Lung (tissue), 12 donors: Measurements from ENCODE around the gene MOCS3. TPM values are rescaled to one million over a fixed set of nuclear protein-coding genes. Genes with fewer than 3 reads are reported as not detected.
A peak's percentile ranks its signal among the peaks of the same experiment; 100 is the strongest.

Experiments used
- ATAC-seq: fragments of 200-7000 bp; cut with Tn5 transposase; one replicate; pipeline ENCODE4 v1.9.1; 2020; ENCODE audit warnings: moderate number of reproducible peaks; ENCODE audit not compliant: insufficient read depth, low FRiP score
- DNase-seq, 3 donors: peaks; one replicate each; pipeline ENCODE4 v3.0.0-alpha.2; 2013 to 2017
- H3K27ac ChIP-seq, 2 donors: one replicate each; pipeline ENCODE4 v1.5.1; 2013; ENCODE audit warnings: mild to moderate bottlenecking in 2 of 2, moderate library complexity in 2 of 2, control low read depth in 1 of 2, inconsistent platforms in 1 of 2, low read depth in 1 of 2, low read length in 1 of 2
- H3K27me3 ChIP-seq, 3 donors: one replicate each; pipeline ENCODE4 v1.5.1; 2013; ENCODE audit warnings: low read length in 2 of 3; ENCODE audit not compliant: control insufficient read depth in 3 of 3, insufficient read depth in 3 of 3
- H3K36me3 ChIP-seq, 4 donors: one replicate each; pipeline ENCODE4 v1.5.1; 2013; ENCODE audit warnings: low read length in 4 of 4, mild to moderate bottlenecking in 1 of 4, moderate library complexity in 1 of 4; ENCODE audit not compliant: control insufficient read depth in 4 of 4, insufficient read depth in 4 of 4
- H3K4me1 ChIP-seq, 5 donors: one replicate each; pipeline ENCODE4 v1.5.1; 2013; ENCODE audit warnings: low read length in 5 of 5, mild to moderate bottlenecking in 2 of 5, moderate library complexity in 1 of 5; ENCODE audit not compliant: control insufficient read depth in 5 of 5, insufficient read depth in 5 of 5
- H3K4me3 ChIP-seq: one replicate; pipeline ENCODE4 v1.5.1; 2013; ENCODE audit warnings: mild to moderate bottlenecking, control low read depth, moderate library complexity
- H3K9ac ChIP-seq, 2 donors: one replicate each; pipeline ENCODE4 v1.5.1; 2013; ENCODE audit warnings: low read length in 2 of 2, control low read depth in 1 of 2; ENCODE audit not compliant: insufficient read depth in 1 of 2
- H3K9me3 ChIP-seq, 4 donors: one replicate each; pipeline ENCODE4 v1.5.1; 2013; ENCODE audit warnings: low read length in 3 of 4, mild to moderate bottlenecking in 1 of 4, moderate library complexity in 1 of 4; ENCODE audit not compliant: control insufficient read depth in 4 of 4, insufficient read depth in 3 of 4
- CTCF ChIP-seq: IDR thresholded peaks from 2 replicates; pipeline ENCODE4 v1.5.1; 2012; ENCODE audit warnings: mild to moderate bottlenecking; ENCODE audit errors: control extremely low read depth, extremely low read depth
- WGBS, 2 donors: extraction: QIAGEN DNeasy Blood & Tissue Kit; methylation state at CpG; one replicate each; pipeline ENCODE4 v1.1.7; 2013; 5-methylcytosine and 5-hydroxymethylcytosine counted together
- polyA plus RNA-seq, 2 donors: library from polyadenylated mRNA; stranded (reverse); fragments of 200-250 nt; gene quantifications; one replicate each; pipeline ENCODE4 v1.2.1, GENCODE V29; 2013
- total RNA-seq, 2 donors: library from RNA; depleted of rRNA in 1 of 2; stranded (reverse); fragments of >200 nt in 1 of 2; gene quantifications; one replicate each; pipeline ENCODE4 v1.2.1, GENCODE V29; 2014 to 2021
- donor health status: control.
- donor health status: control.
- donor health status: Bipolar disorder and iron deficiency.
- donor health status: healthy.
- donor health status: DM: yes; HTN: yes; CAD: no.

Gene MOCS3
- total and polyA plus RNA-seq, 4 donors: 1.8 to 5.9 (median 3.4) TPM

- Histone ChIP-seq H3K4me3 (no peak overlapping the region), H3K27ac (no peak overlapping the region), H3K9me3 (no peaks in the 10 kb centered on the region), H3K27me3 (peaks cover 0 to 6% (median 0%) of the 10 kb centered on the region in 3 donors), H3K4me1 (peaks cover 0 to 4% (median 0%) of the 10 kb centered on the region in 5 donors), H3K36me3 (no peaks in the 10 kb centered on the region), H3K9ac (no peak overlapping the region)
- no peak for DNase-seq
- TF ChIP-seq CTCF: no peak
- ATAC-seq: no peak
- 27 to 44% methylated on average over 2 of the region's 2 CpGs for WGBS, 2 donors
Observed at GRCh38 chr20:50983321-50983720, 24.7 kb downstream of the MOCS3 start.

DNA sequence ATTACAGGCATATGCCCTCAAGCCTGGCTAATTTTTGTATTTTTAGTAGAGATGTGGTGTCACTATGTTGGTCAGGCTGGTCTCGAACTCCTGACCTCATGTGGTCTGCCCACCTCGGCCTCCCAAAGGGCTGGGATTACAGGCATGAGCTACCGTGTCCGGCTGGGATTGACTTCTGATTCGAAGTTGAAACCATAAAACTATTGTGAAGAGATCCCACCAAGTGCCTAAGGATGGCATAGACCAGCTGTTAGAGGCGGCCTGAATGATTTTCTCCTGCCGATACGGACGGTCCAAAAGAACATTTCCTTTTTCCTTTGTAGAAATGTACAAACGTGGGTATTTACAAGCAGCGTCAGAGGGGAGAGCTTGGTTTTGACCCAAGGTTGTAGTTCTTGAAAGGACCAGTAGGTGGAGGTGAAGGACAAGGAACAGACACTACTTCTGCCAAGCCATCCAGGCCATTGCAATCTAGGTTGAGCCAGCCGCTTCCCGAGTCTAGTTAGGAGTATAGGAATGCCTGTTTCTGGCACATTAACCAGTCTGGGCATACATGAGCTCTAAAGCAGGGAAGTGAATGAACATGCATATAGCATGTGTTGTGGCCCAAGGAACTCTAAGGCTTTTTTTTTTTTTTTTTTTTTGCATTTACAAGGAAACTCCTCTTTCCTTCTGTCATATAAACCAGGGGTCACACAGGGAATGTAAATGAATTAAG, 29.0 kb downstream of the MOCS3 start:
- no peak overlapping the region for H3K9ac ChIP-seq
- H3K4me1 ChIP-seq: peaks cover 0 to 5% (median 0%) of the 10 kb centered on the region in 5 donors
- no peaks in the 10 kb centered on the region for H3K36me3 ChIP-seq
- DNase-seq (peak; percentile 81 to 92 (median 90)), ATAC-seq (peak; percentile 86)
- H3K9me3 ChIP-seq: no peaks in the 10 kb centered on the region
- 16 to 20% methylated on average over 13 of the region's 13 CpGs for WGBS, 2 donors
- H3K27ac ChIP-seq: no peak overlapping the region
- peak; percentile 93 for TF ChIP-seq CTCF
- no peak overlapping the region for H3K4me3 ChIP-seq
- peaks cover 0 to 6% (median 0%) of the 10 kb centered on the region in 3 donors for H3K27me3 ChIP-seq

GRCh38 chr20:50991076-50991475, 32.5 kb downstream of the MOCS3 start:
- no peaks in the 10 kb centered on the region for H3K36me3 ChIP-seq
- H3K27ac ChIP-seq: no peak overlapping the region
- peaks cover 0 to 2% (median 0%) of the 10 kb centered on the region in 3 donors for H3K27me3 ChIP-seq
- peaks cover 0 to 5% (median 0%) of the 10 kb centered on the region in 5 donors for H3K4me1 ChIP-seq
- peaks cover 0 to 3% (median 2%) of the 10 kb centered on the region in 4 donors for H3K9me3 ChIP-seq
- no peak for TF ChIP-seq CTCF
- DNase-seq (no peak), ATAC-seq (no peak)
- no peak overlapping the region for H3K4me3 ChIP-seq
- WGBS, 2 donors: 81 to 86% methylated on average over 3 of the region's 3 CpGs
- H3K9ac ChIP-seq: no peak overlapping the region
